Naive thymus-derived CD8-positive, alpha-beta T cell (primary cell): ENCODE data around the gene LITAFD. TPM values are rescaled to one million over a fixed set of nuclear protein-coding genes. Genes with fewer than 3 reads are reported as not detected.
"Not testable (repeated sequence)": the region's sequence is repeated elsewhere in the genome, so short reads cannot be mapped to it uniquely, and the experiment has no call there.

Experiments used
- ATAC-seq, 2 donors: fragments of 150-1000 bp; cut with Tn5 transposase in 1 of 2; sonication (Bioruptor Pico), chemical (Tn5 transposase) in 1 of 2; 1 replicate in 1 of 2; 2 replicates in 1 of 2; pipeline ENCODE4 v1.10.0; 2021; ENCODE audit warnings: mild to moderate bottlenecking in 2 of 2, moderate library complexity in 2 of 2
- POLR2A ChIA-PET: fragments of 350-600 bp; sonication (Branson Sonifier 250); formaldehyde crosslinking; loops from one replicate; lab custom pipeline; 2021; ENCODE audit warnings: antibody characterized with exemption; lab: Charles Lee
- DNase-seq, 10 donors: peaks; one replicate each; pipeline versions ENCODE4 v3.0.0 to v3.0.0-alpha.2; 2020 to 2022
- H3K27ac Mint-ChIP-seq, 10 donors: one replicate each; pipeline ENCODE4 v1.8.0; 2020 to 2022; ENCODE audit warnings: mild to moderate bottlenecking in 10 of 10, mixed read lengths in 10 of 10, moderate library complexity in 4 of 10, inconsistent platforms in 1 of 10
- H3K27me3 Mint-ChIP-seq, 5 donors: one replicate each; pipeline ENCODE4 v1.8.0; 2021 to 2022; ENCODE audit warnings: mixed read lengths in 5 of 5
- H3K36me3 Mint-ChIP-seq, 3 donors: one replicate each; pipeline ENCODE4 v1.8.0; 2020 to 2022; ENCODE audit warnings: mixed read lengths in 3 of 3, mild to moderate bottlenecking in 2 of 3, inconsistent platforms in 1 of 3
- H3K4me1 Mint-ChIP-seq, 4 donors: one replicate each; pipeline ENCODE4 v1.8.0; 2021 to 2022; ENCODE audit warnings: mixed read lengths in 4 of 4
- H3K4me3 Mint-ChIP-seq, 10 donors: one replicate each; pipeline ENCODE4 v1.8.0; 2020 to 2022; ENCODE audit warnings: mild to moderate bottlenecking in 10 of 10, mixed read lengths in 10 of 10, moderate library complexity in 6 of 10, inconsistent platforms in 1 of 10
- H3K9me3 Mint-ChIP-seq, 9 donors: one replicate each; pipeline ENCODE4 v1.8.0; 2020 to 2022; ENCODE audit warnings: mixed read lengths in 9 of 9, mild to moderate bottlenecking in 3 of 9, inconsistent platforms in 1 of 9, moderate library complexity in 1 of 9
- polyA plus RNA-seq, 3 donors: library from polyadenylated mRNA; unstranded; fragments of 300-500 nt; fragmentation: Illumina TruSeq; gene quantifications; one replicate each; pipeline ENCODE4 v1.2.3, GENCODE V29; 2021
- total RNA-seq, 8 experiments: library from RNA in 2 of 8; stranded (reverse) in 2 of 8; gene quantifications; one replicate each; pipeline ENCODE4 v1.2.3 and lab custom pipeline; 2021 to 2026

LITAFD gene
- total and polyA plus RNA-seq, 5 experiments from 2014 or later = not detected

- no peaks in the 10 kb centered on the region for H3K27me3 Mint-ChIP-seq
- POLR2A ChIA-PET = no interaction called here
- DNase-seq (no peak), ATAC-seq (peak in 1 of 2 donors; percentile 41)
- peaks cover 13 to 22% (median 19%) of the 10 kb centered on the region in 4 donors for H3K4me1 Mint-ChIP-seq
- H3K4me3 Mint-ChIP-seq = no peak overlapping the region
- H3K9me3 Mint-ChIP-seq = no peaks in the 10 kb centered on the region
- peak overlapping the region in 4 of 10 donors; percentile 15 to 46 (median 42) for H3K27ac Mint-ChIP-seq
- peaks cover 0 to 96% (median 26%) of the 10 kb centered on the region in 3 donors for H3K36me3 Mint-ChIP-seq
Observed at GRCh38 chr16:8905795-8906591, 23.8 kb downstream of the LITAFD start.

GRCh38 chr16:8907096-8907495, 24.9 kb downstream of the LITAFD start:
- no peak overlapping the region for H3K27ac Mint-ChIP-seq
- POLR2A ChIA-PET = no interaction called here

GRCh38 chr16:8908810-8909468, 26.8 kb downstream of the LITAFD start:
- H3K4me1 Mint-ChIP-seq = peaks cover 24 to 38% (median 28%) of the 10 kb centered on the region in 4 donors
- H3K4me3 Mint-ChIP-seq = peak overlapping the region in 1 of 10 donors; percentile 56
- no peaks in the 10 kb centered on the region for H3K9me3 Mint-ChIP-seq
- H3K27ac Mint-ChIP-seq = peak overlapping the region in 8 of 10 donors; percentile 11 to 83 (median 62)
- peaks cover 0 to 94% (median 10%) of the 10 kb centered on the region in 3 donors for H3K36me3 Mint-ChIP-seq
- ATAC-seq = peak; percentile 43 to 48
- POLR2A ChIA-PET = no interaction called here
- H3K27me3 Mint-ChIP-seq = no peaks in the 10 kb centered on the region
- DNase-seq = no peak

More at GRCh38 chr16:8907096-8907495, 24.9 kb downstream of the LITAFD start:
- H3K36me3 Mint-ChIP-seq = peaks cover 0 to 96% (median 16%) of the 10 kb centered on the region in 3 donors
- DNase-seq (no peak), ATAC-seq (no peak)
- no peaks in the 10 kb centered on the region for H3K9me3 Mint-ChIP-seq
- no peaks in the 10 kb centered on the region for H3K27me3 Mint-ChIP-seq
- peaks cover 19 to 32% (median 25%) of the 10 kb centered on the region in 4 donors for H3K4me1 Mint-ChIP-seq
- no peak overlapping the region for H3K4me3 Mint-ChIP-seq

- DNase-seq = no peak
- no peaks in the 10 kb centered on the region for H3K27me3 Mint-ChIP-seq
- peak overlapping the region in 4 of 10 donors; percentile 13 to 67 (median 40) for H3K27ac Mint-ChIP-seq
- H3K36me3 Mint-ChIP-seq = peaks cover 0 to 94% (median 8%) of the 10 kb centered on the region in 3 donors
- H3K4me3 Mint-ChIP-seq = no peak overlapping the region
- H3K4me1 Mint-ChIP-seq = peaks cover 23 to 47% (median 36%) of the 10 kb centered on the region in 4 donors
- POLR2A ChIA-PET = no interaction called here
- ATAC-seq = no peak
- no peaks in the 10 kb centered on the region for H3K9me3 Mint-ChIP-seq
Observed at GRCh38 chr16:8910811-8911210, 28.7 kb downstream of the LITAFD start.

GRCh38 chr16:8912793-8913192, 30.6 kb downstream of the LITAFD start:
- Mint-ChIP-seq H3K9me3 (no peaks in the 10 kb centered on the region), H3K4me3 (no peak overlapping the region), H3K36me3 (peaks cover 0 to 95% (median 12%) of the 10 kb centered on the region in 3 donors), H3K27me3 (no peaks in the 10 kb centered on the region), H3K27ac (peak overlapping the region in 5 of 10 donors; percentile 23 to 83 (median 53)), H3K4me1 (peaks cover 23 to 49% (median 41%) of the 10 kb centered on the region in 4 donors)
- no peak for DNase-seq
- POLR2A ChIA-PET = no interaction called here
- ATAC-seq = no peak

- Mint-ChIP-seq H3K27ac (peak overlapping the region in 4 of 10 donors; percentile 29 to 57 (median 38)), H3K36me3 (peaks cover 0 to 95% (median 12%) of the 10 kb centered on the region in 3 donors), H3K27me3 (no peaks in the 10 kb centered on the region), H3K4me1 (peaks cover 21 to 44% (median 38%) of the 10 kb centered on the region in 4 donors), H3K4me3 (no peak overlapping the region), H3K9me3 (no peaks in the 10 kb centered on the region)
- POLR2A ChIA-PET = no interaction called here
- no peak for DNase-seq
- no peak for ATAC-seq
Observed at GRCh38 chr16:8914098-8914497, 31.9 kb downstream of the LITAFD start.

GRCh38 chr16:8915722-8916301, 33.7 kb downstream of the LITAFD start:
- Mint-ChIP-seq H3K27ac (peak overlapping the region in 4 of 10 donors; percentile 16 to 52 (median 42)), H3K4me1 (peaks cover 23 to 46% (median 39%) of the 10 kb centered on the region in 4 donors), H3K9me3 (no peaks in the 10 kb centered on the region), H3K36me3 (peaks cover 0 to 96% (median 10%) of the 10 kb centered on the region in 3 donors), H3K4me3 (no peak overlapping the region), H3K27me3 (no peaks in the 10 kb centered on the region)
- POLR2A ChIA-PET = no interaction called here
- DNase-seq (no peak), ATAC-seq (no peak)

GRCh38 chr16:8916541-8917225, 34.5 kb downstream of the LITAFD start:
- ATAC-seq (no peak), DNase-seq (no peak)
- peaks cover 16 to 40% (median 31%) of the 10 kb centered on the region in 4 donors for H3K4me1 Mint-ChIP-seq
- no peak overlapping the region for H3K4me3 Mint-ChIP-seq
- H3K9me3 Mint-ChIP-seq = no peaks in the 10 kb centered on the region
- POLR2A ChIA-PET = no interaction called here
- H3K27ac Mint-ChIP-seq = peak overlapping the region in 1 of 10 donors; percentile 81
- peaks cover 0 to 96% (median 15%) of the 10 kb centered on the region in 3 donors for H3K36me3 Mint-ChIP-seq
- H3K27me3 Mint-ChIP-seq = no peaks in the 10 kb centered on the region

GRCh38 chr16:8917336-8917735, 35.2 kb downstream of the LITAFD start:
- POLR2A ChIA-PET, H3K27me3 Mint-ChIP-seq, ATAC-seq, H3K4me3 Mint-ChIP-seq, DNase-seq, H3K9me3 Mint-ChIP-seq: not testable (repeated sequence)
- Mint-ChIP-seq H3K4me1 (peaks cover 14 to 40% (median 30%) of the 10 kb centered on the region in 4 donors), H3K27ac (peak overlapping the region in 2 of 10 donors; percentile 34 to 81), H3K36me3 (peaks cover 0 to 96% (median 15%) of the 10 kb centered on the region in 3 donors)

GRCh38 chr16:8919089-8919933, 37.2 kb downstream of the LITAFD start:
- Mint-ChIP-seq H3K36me3 (peaks cover 0 to 96% (median 15%) of the 10 kb centered on the region in 3 donors), H3K4me1 (peaks cover 13 to 41% (median 28%) of the 10 kb centered on the region in 4 donors), H3K9me3 (no peaks in the 10 kb centered on the region), H3K27me3 (no peaks in the 10 kb centered on the region), H3K27ac (peak overlapping the region; percentile 55 to 90 (median 83)), H3K4me3 (peak overlapping the region in 7 of 10 donors; percentile 22 to 72 (median 37))
- DNase-seq (no peak), ATAC-seq (peak in 1 of 2 donors; percentile 39)
- POLR2A ChIA-PET = interaction anchor here (0.6 kb wide), 1 partner anchor 216 kb away, joined by 3 read pairs; no protein-coding TSS in a partner anchor

- Mint-ChIP-seq H3K36me3 (peaks cover 0 to 95% (median 13%) of the 10 kb centered on the region in 3 donors), H3K27me3 (no peaks in the 10 kb centered on the region), H3K4me3 (peak overlapping the region in 7 of 10 donors; percentile 22 to 72 (median 37)), H3K4me1 (peaks cover 14 to 42% (median 28%) of the 10 kb centered on the region in 4 donors), H3K27ac (peak overlapping the region; percentile 55 to 90 (median 83)), H3K9me3 (no peaks in the 10 kb centered on the region)
- DNase-seq = peak in 2 of 10 donors; percentile 27 to 35
- POLR2A ChIA-PET = interaction anchor here (0.6 kb wide), 1 partner anchor 215 kb away, joined by 3 read pairs; no protein-coding TSS in a partner anchor
- peak; percentile 61 to 72 for ATAC-seq
Observed at GRCh38 chr16:8919934-8920462, 37.8 kb downstream of the LITAFD start.
